GF-D8 (cell line): ENCODE measurements around the gene EPB41L3.
"Not testable (repeated sequence)": the region's sequence is repeated elsewhere in the genome, so short reads cannot be mapped to it uniquely, and the experiment has no call there.

ENCODE experiments used
- DNase-seq: peaks from one replicate; lab custom pipeline; 2025; lab: John Stamatoyannopoulos, UW

The EPB41L3 gene

DNA sequence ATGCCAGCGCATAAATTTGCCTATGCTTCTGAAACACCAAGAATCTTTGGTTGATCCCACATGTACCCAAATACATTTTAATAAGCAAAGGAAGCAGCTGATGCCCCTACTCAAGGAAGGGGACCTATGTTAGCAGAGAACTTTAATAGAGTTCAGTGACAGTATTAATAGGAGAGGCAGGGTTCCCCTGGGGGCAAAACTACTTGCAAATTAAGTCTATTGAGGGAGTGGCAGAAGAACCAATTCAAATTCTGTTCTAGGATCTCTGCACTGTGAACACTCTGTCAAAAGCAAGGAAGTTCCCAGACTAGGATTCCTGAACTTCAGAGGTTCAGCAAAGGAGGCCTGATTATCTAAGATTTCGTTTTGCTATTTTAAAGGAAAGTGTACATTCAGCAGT lies 47.5 kb downstream of the EPB41L3 start:
- DNase-seq: no peak

DNA sequence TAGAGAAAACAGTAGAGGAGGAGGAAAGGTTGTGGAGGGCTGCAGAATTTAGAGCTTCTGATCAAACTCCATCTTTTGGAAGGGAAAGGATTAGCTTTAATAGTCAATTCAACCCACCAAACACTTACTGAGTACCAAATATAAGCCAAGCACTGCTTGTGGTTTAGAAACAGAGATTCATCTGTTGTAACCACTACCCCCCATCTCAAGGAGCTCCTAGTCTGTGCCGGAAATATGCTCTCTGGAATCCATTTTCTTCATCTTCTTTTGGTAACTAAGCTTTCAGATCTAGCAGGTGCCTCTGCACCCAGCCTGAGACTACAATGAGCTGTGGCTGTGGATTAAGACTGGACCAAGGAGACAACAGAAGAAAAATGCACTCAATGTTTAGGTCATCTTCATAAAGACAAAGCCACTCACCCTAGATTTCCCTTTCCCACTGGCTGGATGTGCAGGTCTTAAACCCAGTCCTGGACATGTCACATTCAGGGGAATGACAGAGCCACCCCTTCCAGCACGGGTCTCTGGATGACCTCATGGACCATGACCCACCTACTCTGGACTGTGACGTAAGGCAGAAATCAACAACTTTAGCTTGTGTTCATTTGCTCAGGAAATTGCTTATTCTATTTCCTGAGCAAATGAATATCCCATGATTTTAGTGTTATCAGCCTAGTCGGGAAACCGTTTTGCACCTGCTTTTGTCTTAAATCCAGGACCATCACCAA lies 52.9 kb downstream of the EPB41L3 start:
- DNase-seq: no peak

DNA sequence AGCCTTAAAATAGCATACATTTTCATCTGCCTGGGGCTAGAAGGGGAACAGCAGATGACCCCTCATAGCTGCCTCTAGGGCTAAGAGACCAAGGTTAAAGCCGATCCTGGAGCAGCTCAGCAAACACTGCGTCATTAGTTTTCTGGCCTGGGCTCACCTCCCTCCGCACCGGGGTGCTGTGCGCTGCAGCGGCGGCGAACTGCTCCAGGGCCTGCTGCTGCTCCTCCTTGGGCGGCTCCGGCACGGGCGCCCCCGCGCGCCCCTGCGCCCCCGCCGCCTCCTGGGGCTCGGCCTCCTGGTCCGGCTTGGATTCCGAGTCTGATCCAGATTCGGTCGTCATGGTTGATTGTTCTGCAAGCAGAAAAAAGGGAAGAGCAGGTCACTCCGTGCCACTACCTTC lies 55.0 kb downstream of the EPB41L3 start:
- no peak for DNase-seq

DNA sequence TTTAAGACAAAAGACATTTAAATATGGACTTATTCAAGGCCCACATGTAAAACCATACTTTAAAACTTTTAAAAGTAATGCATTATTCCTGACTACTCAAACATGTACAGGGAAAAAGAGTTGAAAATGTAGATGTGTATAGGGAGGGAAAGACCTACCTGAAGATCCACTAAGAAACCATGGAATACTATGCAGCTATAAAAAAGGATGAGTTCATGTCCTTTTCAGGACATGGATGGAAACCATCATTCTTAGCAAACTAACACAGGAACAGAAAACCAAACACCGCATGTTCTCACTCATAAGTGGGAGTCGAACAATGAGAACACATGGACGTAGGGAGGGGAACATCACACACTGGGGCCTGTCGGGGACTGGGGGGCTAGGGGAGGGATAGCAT lies 55.8 kb downstream of the EPB41L3 start:
- not testable (repeated sequence) for DNase-seq

DNA sequence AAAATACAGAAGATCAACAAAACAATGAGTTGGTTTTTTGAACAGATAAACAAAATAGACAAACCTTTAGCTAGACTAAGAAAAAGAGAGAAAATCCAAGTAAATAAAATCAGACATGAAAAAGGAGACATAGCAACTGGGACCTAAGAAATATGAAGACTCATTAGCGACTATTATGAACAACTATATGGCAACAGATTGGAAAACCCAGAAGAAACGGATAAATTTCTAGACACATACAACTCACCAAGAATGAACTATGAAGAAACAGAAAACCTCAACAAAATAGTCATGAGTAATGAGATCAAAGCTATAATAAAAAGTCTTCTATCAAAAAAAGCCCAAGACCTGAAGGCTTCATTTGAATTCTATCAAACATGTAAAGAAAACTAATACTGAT lies 59.3 kb downstream of the EPB41L3 start:
- DNase-seq: no peak

DNA sequence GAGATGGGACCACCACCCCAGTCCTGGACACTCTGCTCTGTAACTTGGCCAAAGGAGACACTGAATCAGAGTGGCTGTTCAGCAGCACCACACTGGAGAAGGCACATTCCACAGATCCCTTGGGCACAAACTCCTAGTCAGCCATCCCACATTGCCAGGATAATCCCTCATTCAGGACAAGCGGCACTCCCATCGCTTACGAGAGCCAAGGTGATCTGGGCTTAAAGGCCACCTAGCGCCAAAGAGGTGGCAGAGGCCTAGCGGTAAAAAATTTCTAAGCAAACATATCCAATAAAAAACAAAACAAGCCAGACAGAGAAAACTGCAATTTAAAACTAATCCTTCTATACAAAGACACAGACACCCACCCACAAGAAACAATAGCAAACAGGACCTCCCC lies 62.2 kb downstream of the EPB41L3 start:
- no peak for DNase-seq

DNA sequence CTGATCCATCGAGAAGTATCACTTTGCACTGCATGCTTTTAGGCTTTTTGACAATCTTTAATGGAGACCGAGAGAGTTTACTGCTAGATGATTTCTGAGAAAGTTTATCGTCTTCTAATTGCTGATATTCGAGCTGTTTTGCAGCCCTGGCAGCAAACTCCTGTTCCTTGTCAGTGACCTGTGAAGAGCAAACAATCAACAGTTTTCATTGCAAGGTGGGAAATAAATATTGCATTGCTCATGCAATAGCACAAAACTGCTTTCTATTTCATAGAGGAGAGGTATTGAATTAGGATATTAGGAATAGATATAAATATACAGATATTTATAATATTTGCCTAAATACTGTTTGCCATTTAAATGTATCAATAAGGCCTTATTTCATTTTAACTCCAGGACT lies 65.5 kb downstream of the EPB41L3 start:
- no peak for DNase-seq

DNA sequence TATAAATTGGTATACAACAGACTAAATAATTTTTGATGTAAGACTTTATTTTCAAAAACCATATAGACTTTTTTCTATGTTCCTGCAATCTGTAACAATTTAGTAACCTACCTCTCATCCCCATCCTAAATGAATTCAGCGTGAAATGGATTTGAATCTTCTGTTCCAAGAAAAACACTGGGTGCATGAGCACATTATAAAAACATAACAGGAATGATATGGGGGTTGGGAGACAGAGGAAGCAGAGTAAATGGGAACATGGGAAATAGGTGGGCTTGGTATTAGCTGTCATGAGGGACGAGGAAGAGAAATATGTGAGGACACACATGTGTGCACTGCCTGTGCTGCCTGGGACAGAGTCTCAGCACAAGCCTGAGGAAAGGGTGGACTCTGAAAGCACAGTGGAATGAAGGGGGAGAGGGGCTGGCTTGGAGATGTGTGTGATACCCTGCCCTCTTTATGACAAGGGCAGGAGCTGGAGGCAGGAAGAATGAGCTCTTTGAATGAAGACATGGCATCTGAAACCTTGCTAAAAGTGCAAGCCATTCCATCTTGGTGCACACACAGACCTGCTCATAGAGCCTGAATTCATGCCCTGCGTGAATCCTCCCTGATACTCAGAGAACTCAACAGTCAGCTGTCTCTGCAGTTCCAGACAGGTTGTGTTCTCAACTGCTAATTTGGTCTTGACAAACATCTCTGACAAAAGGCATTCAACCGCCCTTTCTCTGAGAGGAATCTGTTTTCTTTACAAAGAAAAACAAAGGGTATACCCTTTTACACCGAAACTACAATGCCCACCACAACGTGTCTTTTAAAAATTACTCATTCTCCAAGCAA lies 66.6 kb downstream of the EPB41L3 start:
- DNase-seq: no peak

DNA sequence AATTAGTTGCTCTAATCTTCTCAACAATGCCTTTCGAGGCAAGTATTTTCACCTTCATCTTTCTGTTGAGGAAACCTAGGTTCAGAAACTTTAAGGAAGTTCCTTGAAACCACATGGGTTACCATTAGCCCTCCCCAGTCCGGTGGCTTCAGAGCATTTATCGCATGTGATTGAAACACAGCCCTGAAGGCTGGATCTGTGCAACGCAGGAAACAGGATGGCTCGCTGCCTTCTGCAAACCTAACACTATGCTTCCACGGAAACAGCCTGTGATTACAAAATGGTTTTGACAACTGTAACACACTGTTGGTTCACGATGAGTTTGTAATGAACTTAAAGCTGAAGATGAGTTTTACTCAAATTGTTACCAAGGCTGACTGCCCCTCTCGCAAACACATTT lies 68.5 kb downstream of the EPB41L3 start:
- DNase-seq: no peak

DNA sequence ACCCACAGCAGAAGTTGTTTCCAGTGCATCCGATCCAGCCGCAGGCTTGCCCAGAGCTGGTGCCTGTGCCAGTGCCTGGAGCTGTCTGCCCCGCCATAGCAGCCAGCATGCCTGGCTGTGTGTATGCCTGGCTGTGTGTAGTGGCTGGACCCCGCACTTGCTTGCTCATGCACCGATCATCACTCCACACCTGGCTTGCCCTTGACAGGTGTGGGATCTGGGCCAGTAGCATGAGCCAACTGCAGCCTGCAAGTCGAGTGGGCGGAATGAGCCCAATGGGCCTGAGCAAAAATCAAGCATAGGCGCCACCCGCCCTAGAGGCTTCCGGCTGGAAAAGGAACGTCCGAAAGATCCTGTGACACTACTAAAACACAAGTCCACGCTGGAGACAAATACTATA lies 74.5 kb downstream of the EPB41L3 start:
- no peak for DNase-seq

DNA sequence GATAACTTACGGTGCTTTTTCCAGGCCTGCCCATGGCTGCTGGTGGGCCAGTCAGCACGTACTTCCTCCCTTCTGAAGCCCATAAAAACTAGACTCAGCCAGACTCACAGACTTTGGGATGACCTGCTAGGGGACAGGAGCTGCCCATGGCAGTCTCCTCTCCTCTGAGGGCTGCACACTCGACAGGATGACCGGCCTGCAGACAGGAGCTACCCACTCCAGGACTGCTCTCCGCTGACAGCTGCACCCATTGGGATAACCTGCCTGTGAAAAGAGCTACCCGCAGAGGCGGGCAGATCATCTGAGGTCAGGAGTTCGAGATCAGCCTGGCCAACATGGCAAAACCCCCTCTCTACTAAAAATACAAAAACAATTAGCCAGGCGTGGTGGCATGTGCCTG lies 75.4 kb downstream of the EPB41L3 start:
- DNase-seq: no peak

DNA sequence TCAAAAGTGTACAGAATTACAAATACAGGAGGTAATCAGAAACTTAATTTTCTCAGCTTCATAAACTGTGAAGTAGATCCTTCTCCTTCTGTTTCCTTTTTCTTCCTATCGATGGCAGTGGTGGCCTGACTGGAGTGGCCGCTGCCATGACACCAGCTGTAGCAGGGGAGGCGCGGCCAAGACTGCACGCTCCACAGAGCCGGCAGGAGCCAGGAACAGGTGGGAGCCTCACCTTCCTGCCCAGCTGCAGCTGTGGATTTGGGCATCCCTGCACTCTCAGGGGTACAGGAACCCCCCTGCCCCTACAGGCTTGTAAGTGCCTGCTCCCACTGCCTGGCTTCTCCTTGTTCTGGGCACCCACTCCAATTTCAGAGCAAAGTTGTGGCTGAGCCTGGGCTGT lies 76.1 kb downstream of the EPB41L3 start:
- DNase-seq: no peak

DNA sequence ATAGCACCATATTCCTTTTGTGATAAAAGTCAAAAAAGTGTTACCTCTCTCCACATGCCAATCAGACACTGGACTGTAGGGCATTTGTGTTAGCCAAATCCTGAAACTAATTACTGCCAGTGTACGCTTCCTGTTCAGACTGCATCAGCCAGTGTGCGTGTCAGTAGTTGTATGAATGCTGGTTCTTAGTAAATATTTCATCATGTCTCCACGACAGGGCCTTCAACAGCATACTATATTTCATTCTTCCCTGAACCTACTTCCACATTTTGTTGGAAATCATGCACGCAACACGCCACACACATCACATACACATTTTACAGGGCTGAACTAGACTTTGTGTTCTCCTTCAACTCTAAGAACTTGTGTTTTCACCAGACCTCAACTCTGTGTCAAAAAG lies 77.5 kb downstream of the EPB41L3 start:
- no peak for DNase-seq

DNA sequence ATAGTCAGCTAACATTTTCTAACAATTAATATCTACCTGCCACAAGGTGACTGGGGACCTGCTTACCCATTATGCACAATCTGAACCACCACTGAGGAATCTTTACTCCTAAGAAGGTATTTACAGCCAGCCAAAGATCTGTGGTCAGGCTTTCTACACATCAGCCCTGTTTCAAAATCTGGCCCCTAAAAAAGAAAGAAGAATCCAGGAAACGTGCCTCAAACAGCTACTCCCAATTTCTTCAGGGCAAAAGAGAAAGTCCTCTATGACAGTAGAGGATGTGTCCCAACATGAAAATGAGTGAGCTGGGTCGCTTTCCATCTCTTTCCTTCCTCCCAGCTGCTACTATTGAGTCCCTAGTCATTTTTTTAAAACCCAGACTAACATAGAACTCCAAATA lies 79.5 kb downstream of the EPB41L3 start:
- no peak for DNase-seq

DNA sequence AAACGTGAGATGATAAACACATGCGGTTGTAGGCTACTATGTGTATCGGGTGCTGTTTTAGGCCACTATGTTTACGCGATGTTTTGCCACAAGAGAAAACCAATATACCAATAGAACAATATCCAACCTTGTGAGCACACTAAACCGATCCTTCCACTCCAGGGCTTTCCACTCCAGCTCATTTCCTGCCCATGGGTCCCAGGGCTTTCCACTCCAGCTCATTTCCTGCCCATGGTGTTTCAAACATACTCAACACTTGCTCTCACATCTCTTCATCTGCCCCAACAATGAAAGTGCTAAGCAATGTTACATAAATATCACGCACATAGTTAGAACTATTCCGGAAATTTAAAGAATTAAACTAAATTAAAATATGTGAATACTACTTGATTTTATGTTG lies 80.0 kb downstream of the EPB41L3 start:
- DNase-seq: no peak

DNA sequence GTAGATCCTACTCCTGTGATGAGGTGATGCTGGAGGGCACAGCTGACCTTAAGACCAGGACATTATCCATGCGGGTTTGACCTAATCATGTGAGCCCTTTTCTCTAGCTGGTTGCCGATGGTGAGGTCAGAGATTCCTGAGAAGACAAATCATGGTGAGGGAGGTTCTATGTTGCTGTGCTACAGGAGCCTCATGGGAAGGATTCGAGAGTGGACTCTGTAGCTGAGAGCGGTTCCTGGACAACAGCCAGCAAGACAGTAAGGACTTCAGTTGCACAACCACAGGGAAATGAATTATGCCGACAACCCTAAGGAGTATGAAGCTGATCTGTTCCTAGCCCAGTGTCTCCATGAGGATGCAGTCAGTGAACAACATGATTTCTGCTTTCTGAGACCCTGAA lies 80.4 kb downstream of the EPB41L3 start:
- DNase-seq: no peak

DNA sequence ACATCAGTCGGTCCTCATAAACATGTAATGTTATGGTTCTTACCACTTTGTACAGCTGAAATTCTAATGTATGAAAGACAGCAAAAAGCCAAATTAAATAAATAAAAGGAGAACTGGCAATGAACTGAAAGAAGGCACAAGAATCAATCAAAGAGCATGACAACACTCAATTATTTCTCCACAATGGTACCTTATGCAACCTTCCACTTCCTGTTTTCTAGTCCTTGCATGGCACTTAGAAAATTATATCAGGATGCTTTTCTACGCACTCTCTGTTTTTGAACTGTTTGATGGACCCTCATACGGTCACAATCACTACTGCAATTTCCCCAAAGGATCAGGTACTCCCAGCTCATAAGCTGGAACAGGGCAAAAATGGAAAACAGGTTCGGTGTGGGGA lies 81.6 kb downstream of the EPB41L3 start:
- DNase-seq: no peak

DNA sequence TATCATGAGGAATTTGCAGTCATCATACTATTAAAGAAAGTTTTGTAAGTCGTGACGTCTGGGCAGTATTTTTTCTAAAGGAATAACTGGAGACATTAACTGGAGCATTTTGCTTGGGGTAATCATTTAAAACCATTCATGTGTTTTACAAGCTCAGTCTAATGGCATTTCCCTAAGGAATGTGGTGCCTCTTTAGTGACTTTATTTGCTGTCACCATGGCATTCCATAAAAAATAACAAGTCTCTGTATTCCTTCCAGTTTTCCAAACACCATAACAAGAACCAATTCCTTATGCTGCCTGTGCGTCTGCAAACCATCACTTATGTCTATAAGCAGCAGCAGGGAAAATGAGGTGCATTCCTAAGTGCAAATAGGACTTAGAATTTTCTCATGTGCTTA lies 82.8 kb downstream of the EPB41L3 start:
- DNase-seq: no peak

DNA sequence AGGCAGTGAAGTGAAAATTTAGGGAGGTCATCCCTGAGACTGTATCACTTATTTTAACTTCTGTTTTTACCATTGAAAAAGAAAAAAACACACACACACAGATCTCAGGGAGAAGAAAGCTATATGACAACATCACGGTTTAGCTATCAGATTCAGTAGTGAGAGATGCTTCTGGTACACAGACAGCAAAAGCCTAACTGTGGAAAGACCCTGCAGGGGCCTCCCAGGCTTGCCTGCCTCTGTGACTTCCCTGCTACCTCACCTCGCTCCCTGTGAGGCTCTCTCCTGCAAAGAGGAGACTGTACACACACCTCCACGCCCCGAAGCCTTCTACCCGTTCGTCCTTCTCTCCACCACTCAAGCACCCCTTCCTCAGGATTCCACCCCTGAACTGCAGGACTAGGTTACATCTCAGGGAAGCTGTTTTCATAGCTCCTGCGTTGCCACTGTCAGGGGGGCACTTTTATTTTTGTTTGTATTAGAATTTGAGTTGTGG lies 86.3 kb downstream of the EPB41L3 start:
- no peak for DNase-seq

DNA sequence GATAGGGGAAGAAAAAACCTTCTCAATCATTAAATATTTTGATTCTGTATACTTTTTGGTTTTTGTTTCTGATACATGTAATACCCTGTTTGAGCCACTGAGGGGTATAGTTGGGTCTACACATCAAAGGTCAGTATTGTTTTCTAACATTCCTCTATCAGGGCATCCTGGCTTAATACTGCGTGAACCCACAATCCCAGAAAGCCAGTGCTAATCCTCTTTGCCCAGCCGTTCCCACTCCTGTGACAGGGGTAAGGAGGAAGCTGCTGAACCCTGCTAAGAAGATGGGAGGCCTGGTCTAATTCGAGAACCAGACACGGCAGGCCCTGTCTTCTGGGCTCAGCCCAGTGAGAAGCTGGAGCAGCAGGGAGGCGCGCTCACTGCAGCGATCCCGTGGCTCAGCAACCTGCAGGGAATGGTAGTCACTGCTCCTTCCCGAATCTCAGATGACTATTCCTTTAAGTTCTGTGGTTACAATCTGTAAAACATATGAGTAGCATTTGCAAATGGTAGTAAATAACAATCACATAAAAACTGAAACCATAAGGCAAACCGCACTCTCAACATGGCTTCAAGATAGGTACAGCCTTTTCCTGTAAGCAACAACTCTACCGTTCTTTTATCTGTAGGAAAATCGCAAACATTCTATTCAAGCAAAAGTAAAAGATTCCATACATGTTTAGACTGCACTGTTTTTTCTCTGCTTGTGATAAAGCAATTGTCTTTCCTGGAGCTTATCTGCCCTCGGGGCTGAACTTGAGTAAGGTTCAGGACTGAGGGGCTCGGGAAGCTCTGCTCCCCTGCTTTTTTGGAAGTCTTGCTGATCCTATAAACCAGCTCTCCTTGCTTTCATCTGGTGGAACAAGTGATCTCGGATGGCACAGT lies 87.0 kb downstream of the EPB41L3 start:
- DNase-seq: no peak

DNA sequence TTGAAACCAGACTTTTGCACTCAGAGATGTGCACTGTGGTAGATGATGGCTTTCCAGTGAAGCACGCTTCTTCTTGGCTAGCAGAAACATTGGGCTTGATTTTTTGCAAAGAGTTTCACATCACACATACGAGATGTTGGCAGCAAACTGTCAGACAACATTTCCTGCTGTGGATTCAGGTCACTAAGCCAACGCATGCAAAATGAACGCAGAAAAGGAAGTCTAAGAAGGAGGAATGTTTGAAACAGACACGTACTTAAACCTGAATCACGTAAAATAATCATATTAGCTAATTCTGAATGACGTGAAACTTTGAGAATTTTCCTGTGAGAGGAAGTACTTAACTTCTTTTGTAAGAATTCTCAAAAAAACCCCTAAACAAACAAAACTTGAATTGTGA lies 88.1 kb downstream of the EPB41L3 start:
- no peak for DNase-seq

DNA sequence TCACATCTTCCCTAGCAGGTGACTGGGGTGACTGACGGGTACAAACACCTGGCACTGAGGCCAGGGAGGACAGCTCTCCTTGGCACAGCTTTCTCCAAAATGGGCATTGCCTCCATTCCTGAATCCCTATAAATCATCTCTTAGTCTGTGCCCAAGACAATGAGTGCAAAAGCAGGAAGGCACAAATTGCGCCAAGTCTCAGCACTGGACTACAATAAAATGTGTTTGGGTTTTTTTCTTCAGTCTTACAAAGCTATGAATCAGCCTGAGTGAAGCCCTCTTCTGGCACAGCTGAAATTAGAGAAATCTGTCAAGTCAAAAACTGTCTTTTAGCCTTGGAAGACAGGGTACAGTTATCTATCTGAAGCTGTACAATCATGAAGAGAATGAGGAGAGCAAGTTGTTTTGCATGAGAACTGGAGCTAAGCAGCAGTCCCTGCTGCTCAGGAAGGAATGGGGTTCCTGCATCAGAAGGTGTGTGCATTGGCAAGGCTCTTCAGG lies 90.8 kb downstream of the EPB41L3 start:
- DNase-seq: no peak
